Right lobe of liver (tissue), 6 donors: ENCODE data around the gene FADD. TPM values are rescaled to one million over a fixed set of nuclear protein-coding genes. Genes with fewer than 3 reads are reported as not detected.
A peak's percentile ranks its signal among the peaks of the same experiment; 100 is the strongest.

Experiments
- ATAC-seq, 4 donors: fragments of 200-7000 bp; cut with Tn5 transposase; one replicate each; pipeline ENCODE4 v1.9.1; 2020; ENCODE audit warnings: mild to moderate bottlenecking in 4 of 4, moderate library complexity in 4 of 4
- DNase-seq, 3 donors: peaks; one replicate each; pipeline ENCODE4 v3.0.0-alpha.2; 2020
- H3K27ac ChIP-seq, 3 donors: fragments of 200-600 bp; one replicate each; pipeline ENCODE4 v1.8.0; 2022
- H3K27me3 ChIP-seq, 2 donors: fragments of 200-600 bp; one replicate each; pipeline ENCODE4 v1.8.0; 2022
- H3K36me3 ChIP-seq, 4 donors: fragments of 200-600 bp; sonication (generic) in 1 of 4; one replicate each; pipeline versions ENCODE4 v1.5.1 to v1.8.0; 2017 to 2022; ENCODE audit warnings: control low read depth in 1 of 4
- H3K4me1 ChIP-seq, 4 donors: fragments of 200-600 bp; sonication (generic) in 1 of 4; one replicate each; pipeline versions ENCODE4 v1.5.1 to v1.8.0; 2017 to 2022; ENCODE audit warnings: control low read depth in 1 of 4
- H3K4me3 ChIP-seq, 3 donors: fragments of 200-600 bp; one replicate each; pipeline ENCODE4 v1.8.0; 2022
- H3K9me3 ChIP-seq, 4 donors: fragments of 200-600 bp; sonication (generic) in 1 of 4; one replicate each; pipeline versions ENCODE4 v1.5.1 to v1.8.0; 2017 to 2022; ENCODE audit warnings: control low read depth in 1 of 4
- POLR2A ChIP-seq: fragments of 450-650 bp; IDR thresholded peaks from one replicate; pipeline ENCODE4 v1.6.1; 2017; ENCODE audit warnings: antibody characterized with exemption, mild to moderate bottlenecking
- WGBS: methylation state at CpG from one replicate; pipeline ENCODE4 v1.1.6; 2018; ENCODE audit warnings: low coverage, low lambda C conversion rate; ENCODE audit not compliant: insufficient coverage; ENCODE audit errors: missing lambda C conversion rate; 5-methylcytosine and 5-hydroxymethylcytosine counted together
- intact Hi-C, 2 donors: fragments of 100-400 bp; cut with DNase I; formaldehyde crosslinking; loops; one replicate each; pipeline versions ENCODE4 v1.11.2 to v1.14.1; 2022
- total RNA-seq, 6 experiments: library from RNA; depleted of rRNA in 2 of 6; stranded (reverse); fragments of >200 nt in 2 of 6; fragmentation: NEBNext Ultra II Directional in 3 of 6; extraction: Animal tissue kit (Norgen Biotek cat#: 25700) in 3 of 6; gene quantifications; one replicate each; pipeline versions ENCODE4 v1.1.0 to v1.2.4, GENCODE V29; 2016 to 2023
- TF ChIP-seq, protein P1 (sequence below), 4 donors: fragments of 200-600 bp in 3 of 4; fragments of 450-650 bp in 1 of 4; IDR thresholded peaks; one replicate each; pipeline versions ENCODE4 v1.5.1 to v1.8.0; 2016 to 2022; ENCODE audit warnings: antibody characterized with exemption in 4 of 4, mild to moderate bottlenecking in 2 of 4
- donor health status: DM: no; HTN: yes; CAD: no.
- donor health status: DM: no; HTN: no; CAD: no.
- donor health status: DM: no; HTN: no; CAD: no.
- donor health status: DM: no; HTN: yes; CAD: no.
- donor health status: DM: no; HTN: yes; CAD: no.

The FADD gene
- total RNA-seq, 6 experiments from 2014 or later, result 8.8 to 17.5 (median 10.6) TPM

GRCh38 chr11:70220136-70220535 is 17.0 kb downstream of the FADD start:
- 39% methylated on average over 3 of the region's 3 CpGs for whole genome bisulfite sequencing
- Histone ChIP-seq H3K4me3 (no peak overlapping the region), H3K4me1 (no peaks in the 10 kb centered on the region), H3K27ac (peak overlapping the region in 1 of 3 donors; percentile 24), H3K36me3 (no peaks in the 10 kb centered on the region), H3K9me3 (no peaks in the 10 kb centered on the region), H3K27me3 (no peaks in the 10 kb centered on the region)
- TF ChIP-seq, protein P1, sequence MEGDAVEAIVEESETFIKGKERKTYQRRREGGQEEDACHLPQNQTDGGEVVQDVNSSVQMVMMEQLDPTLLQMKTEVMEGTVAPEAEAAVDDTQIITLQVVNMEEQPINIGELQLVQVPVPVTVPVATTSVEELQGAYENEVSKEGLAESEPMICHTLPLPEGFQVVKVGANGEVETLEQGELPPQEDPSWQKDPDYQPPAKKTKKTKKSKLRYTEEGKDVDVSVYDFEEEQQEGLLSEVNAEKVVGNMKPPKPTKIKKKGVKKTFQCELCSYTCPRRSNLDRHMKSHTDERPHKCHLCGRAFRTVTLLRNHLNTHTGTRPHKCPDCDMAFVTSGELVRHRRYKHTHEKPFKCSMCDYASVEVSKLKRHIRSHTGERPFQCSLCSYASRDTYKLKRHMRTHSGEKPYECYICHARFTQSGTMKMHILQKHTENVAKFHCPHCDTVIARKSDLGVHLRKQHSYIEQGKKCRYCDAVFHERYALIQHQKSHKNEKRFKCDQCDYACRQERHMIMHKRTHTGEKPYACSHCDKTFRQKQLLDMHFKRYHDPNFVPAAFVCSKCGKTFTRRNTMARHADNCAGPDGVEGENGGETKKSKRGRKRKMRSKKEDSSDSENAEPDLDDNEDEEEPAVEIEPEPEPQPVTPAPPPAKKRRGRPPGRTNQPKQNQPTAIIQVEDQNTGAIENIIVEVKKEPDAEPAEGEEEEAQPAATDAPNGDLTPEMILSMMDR (IDR thresholded peaks at IDR 0.05), result no peak
- no peak for TF ChIP-seq POLR2A
- peak; percentile 86 to 97 (median 92) for ATAC-seq
- intact Hi-C loops, result no loop called here
- peak in 1 of 3 donors; percentile 70 for DNase-seq

DNA sequence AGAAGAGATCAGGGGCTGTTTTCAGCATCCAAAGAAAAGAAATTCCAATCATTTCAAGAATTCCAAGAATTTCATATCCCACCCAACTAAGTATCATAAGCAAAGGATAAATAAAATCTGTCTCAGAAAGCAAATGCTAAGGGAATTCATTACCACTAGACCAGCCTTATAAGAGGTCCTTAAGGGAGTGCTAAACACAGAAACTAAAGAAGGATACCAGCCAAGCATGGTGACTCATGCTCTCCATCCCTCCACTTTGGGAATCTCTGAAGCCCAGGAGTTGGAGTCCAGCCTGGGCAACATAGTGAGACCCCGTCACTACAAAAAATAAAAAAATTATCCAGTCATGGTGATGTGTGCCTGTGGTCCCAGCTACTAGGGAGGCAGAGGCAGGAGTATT is 17.8 kb downstream of the FADD start:
- Histone ChIP-seq H3K4me1 (no peaks in the 10 kb centered on the region), H3K27ac (no peak overlapping the region), H3K27me3 (no peaks in the 10 kb centered on the region), H3K36me3 (no peaks in the 10 kb centered on the region), H3K9me3 (no peaks in the 10 kb centered on the region), H3K4me3 (no peak overlapping the region)
- ATAC-seq, result no peak
- intact Hi-C loops, result no loop called here
- WGBS, result 100% methylated on average over 1 of the region's 1 CpG
- no peak for DNase-seq
- TF ChIP-seq POLR2A, result no peak
- TF ChIP-seq, protein P1 (IDR thresholded peaks at IDR 0.05), result no peak

DNA sequence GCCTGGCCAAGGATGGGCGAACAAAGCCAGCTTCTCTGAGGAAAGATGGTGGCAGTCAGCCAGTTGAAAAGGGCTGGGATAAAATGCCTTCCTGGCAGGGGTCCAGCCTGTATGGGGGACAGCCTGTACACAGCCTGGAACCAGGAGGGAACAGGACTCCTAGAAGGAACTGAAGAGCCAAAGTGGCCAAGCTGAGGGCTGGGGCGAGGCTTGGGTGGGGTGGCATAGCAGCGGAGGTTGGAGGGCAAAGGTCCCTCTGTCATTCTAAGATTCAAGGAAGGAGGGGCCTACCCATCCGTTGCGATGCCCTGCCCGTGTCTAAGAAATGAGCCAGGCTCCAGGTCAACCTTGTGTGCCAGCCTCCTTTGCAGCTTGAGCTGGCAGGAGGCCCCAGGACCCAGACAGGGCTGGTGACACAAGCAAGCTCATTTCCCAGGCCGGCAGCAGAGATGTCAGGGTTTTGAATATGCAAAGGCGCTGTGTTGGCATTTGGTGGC is 22.6 kb downstream of the FADD start:
- intact Hi-C loops, result no loop called here
- TF ChIP-seq, protein P1 (IDR thresholded peaks at IDR 0.05), result no peak
- TF ChIP-seq POLR2A, result no peak
- DNase-seq, result peak in 1 of 3 donors; percentile 31
- Histone ChIP-seq H3K4me1 (no peaks in the 10 kb centered on the region), H3K27ac (no peak overlapping the region), H3K36me3 (no peaks in the 10 kb centered on the region), H3K9me3 (no peaks in the 10 kb centered on the region), H3K27me3 (no peaks in the 10 kb centered on the region), H3K4me3 (no peak overlapping the region)
- ATAC-seq, result peak in 1 of 4 donors; percentile 36
- 71% methylated on average over 2 of the region's 8 CpGs for WGBS

DNA sequence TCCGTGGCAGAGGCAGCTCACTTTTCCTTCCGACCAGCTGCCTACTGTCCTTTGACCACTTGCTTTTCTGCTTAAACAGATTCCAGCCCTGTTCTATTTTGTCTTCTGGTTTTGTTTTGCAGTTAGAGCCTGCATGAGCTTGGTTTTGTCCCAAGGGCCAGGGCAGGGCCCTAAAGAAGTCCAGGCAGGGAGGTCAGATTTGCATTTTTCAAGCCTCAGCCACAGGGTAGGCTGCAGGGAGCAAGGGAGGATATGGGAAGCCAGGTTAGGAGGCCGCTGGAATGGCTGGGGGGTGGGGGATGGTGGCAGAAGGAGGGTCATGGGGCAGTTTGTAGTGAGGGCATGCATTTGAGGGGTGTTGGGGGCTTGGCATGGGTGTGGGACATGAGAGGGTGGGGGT is 23.1 kb downstream of the FADD start:
- Histone ChIP-seq H3K27ac (no peak overlapping the region), H3K36me3 (no peaks in the 10 kb centered on the region), H3K27me3 (no peaks in the 10 kb centered on the region), H3K4me3 (no peak overlapping the region), H3K9me3 (no peaks in the 10 kb centered on the region), H3K4me1 (no peaks in the 10 kb centered on the region)
- DNase-seq, result peak in 1 of 3 donors; percentile 26
- 83% methylated on average over 1 of the region's 3 CpGs for WGBS
- intact Hi-C loops, result no loop called here
- ATAC-seq, result no peak
- TF ChIP-seq POLR2A, result no peak

DNA sequence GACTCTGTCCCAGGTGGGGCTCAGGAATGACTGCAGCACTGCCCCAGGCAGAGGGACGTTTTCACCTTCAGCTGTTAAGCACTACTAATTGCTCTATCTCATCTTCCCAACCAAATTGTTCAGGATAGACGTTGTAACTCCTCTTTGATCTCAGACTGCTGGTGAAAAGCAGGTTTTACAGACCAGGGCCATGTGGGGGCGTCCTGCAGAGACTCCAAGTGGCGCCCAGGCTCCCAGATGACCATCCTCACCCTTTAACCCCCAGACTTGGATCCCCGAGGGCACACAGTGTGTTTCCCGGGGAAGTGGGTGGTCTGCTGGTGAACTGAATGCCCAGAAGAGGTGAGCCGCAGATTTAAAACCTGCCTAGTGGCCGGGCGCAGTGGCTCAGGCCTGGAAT is 23.9 kb downstream of the FADD start:
- no peak for ATAC-seq
- TF ChIP-seq, protein P1 (IDR thresholded peaks at IDR 0.05), result peak in 1 of 4 donors; percentile 21
- TF ChIP-seq POLR2A, result no peak
- Histone ChIP-seq H3K36me3 (no peaks in the 10 kb centered on the region), H3K4me3 (no peak overlapping the region), H3K4me1 (no peaks in the 10 kb centered on the region), H3K27me3 (no peaks in the 10 kb centered on the region), H3K9me3 (no peaks in the 10 kb centered on the region), H3K27ac (no peak overlapping the region)
- intact Hi-C loops, result no loop called here
- 0% methylated on average over 1 of the region's 9 CpGs for WGBS
- DNase-seq, result peak in 1 of 3 donors; percentile 29
